GM19043 (cell line): Measurements from ENCODE around the gene RBM47.

Source experiments
- ATAC-seq: cut with Tn5 transposase; IDR thresholded peaks from one replicate; pipeline ENCODE4 v1.9.1; 2021; ENCODE audit warnings: low read depth; ENCODE audit not compliant: unreplicated experiment

The RBM47 gene

GRCh38 chr4:40594261-40595178 lies 35.1 kb downstream of the RBM47 start:
- ATAC-seq = no peak

- ATAC-seq = no peak
These were observed 37.6 kb downstream of the RBM47 start for GRCh38 chr4:40592034-40592433.

DNA sequence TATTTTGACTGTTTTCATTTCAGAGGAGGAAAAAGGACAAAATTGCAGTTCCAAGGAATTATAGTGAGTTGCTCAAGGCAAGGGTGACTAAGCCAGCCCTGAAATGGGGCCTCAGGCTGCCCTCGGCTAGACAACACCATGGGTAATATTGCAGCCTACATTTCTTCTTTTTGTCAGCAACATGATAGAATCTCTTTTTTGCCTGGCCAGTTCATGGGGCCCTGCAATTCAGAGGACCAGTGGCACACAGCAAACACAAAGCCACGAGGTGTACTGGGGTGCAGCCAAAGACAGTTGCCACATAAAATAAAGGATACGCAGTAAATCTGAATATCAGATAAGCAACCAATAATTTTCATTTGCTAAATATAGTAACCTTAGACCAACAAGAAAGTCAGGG lies 41.8 kb downstream of the RBM47 start:
- no peak for ATAC-seq

DNA sequence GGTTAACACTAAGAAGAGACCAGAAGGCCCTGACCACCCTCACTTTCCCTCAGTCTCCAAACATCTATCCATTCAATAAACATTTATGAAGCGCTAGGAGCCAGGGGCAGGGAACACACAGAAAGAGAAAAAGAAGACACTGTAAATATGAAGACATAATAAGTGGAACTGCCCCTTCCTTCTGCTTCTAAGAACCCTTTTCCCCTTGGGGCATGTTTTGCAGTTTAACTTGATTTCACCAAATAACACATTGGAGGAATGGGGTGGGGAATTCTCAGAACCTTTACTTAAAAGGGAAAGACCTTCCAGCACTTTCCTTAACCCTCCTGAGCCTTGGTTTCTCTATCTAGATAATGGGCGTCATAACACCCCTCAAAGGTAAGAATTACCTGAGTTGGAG lies 42.3 kb downstream of the RBM47 start:
- no peak for ATAC-seq

- no peak for ATAC-seq
These were observed 42.9 kb downstream of the RBM47 start for GRCh38 chr4:40586729-40587128.

GRCh38 chr4:40586034-40586433 lies 43.6 kb downstream of the RBM47 start:
- ATAC-seq = no peak

DNA sequence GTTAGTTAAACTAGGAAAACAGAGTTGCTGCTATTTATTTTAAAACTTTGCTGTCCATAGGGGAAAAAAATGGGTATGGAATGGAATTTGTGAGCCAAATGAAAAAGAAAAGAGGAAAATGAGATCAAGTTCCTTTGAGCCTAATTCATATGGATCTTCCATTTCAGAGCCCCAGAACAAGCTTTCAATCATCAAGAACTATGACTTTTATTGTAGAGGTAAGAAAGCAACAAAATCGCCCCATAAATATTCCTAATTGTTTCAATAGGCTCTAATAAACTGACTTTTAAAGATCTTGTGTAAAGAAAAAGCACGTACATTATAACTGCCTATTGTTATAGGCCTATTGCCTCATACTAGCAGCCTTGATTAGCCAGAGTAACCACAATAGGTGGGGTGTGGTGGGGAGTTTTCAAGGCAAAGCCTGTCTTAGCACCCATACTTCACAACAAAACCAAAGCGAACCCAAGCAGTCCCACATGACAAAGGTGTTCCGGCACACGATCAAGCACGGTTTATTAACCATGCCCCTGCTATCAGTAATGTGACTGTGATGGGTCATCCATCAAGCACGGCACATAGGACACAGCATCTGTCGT lies 44.4 kb downstream of the RBM47 start:
- no peak for ATAC-seq

DNA sequence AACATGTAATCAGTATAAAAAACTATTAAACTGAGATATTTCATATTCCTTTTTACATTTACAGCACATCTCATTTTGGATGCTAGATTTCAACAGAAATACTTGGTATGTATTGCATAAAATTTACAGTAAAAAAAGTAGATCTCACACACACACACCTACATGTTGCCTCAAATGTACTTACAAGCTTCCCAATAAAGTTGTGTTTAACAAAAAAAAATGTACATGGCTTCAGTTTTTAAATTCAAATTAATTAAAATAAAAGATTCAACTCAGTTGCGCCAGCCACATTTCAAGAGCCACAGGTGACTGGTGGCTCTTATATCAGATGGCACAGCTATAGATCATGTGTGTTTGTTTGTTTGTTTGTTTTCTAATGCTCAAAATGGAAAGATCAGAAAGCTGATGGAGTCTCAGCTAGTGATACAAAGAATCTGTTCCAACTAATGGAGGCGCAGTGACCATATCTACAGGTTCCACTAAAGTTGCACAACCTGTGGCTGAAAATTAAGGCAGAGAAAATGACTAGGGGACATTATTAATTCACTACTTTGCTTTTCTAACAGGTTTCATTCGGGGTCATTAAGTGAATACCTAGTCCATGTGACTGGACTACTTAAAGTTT lies 45.0 kb downstream of the RBM47 start:
- no peak for ATAC-seq

- ATAC-seq = no peak
These were observed 45.7 kb downstream of the RBM47 start for GRCh38 chr4:40583850-40584439.

- no peak for ATAC-seq
These were observed 47.3 kb downstream of the RBM47 start for GRCh38 chr4:40582413-40582812.

DNA sequence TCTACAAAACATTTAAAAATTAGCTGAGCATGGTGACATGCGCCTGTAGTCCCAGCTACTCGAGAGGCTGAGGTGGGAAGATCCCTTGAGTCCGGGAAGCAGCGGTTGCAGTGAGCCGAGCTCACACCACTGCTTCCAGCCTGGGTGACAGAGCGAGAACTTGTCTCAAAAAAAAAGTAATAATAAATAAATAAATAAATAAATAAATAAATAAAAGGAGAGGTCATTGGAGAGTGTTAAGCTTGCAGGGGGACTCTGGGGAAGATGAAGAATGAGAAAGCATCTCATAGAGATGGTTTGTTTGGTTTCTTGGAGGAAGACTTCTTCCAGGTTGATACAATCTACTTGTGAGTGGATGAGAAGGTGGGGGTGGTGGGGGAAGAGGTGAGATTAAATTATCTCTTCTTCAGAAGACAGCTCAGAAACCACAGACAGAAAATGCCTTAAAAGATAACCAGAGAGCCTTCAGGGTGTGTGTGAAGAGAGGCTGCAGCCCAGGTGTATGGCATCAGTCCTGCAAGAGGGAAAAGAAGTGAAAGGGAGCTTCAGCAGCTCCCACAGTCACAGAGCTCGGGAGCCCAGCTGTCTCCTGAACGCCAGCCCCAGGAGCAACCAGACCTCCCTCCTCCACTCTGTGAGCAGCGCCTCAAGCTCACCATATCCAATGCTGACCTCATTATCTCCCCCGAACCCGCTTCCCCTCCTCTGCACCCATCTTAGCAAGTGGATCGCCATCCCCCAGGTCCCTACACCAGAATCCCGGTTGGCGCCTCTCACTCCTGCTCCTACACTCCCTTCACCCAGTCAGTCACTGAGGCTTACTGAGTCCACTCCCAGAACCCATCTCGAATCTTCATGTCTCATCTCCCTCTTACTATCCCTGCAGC lies 48.2 kb downstream of the RBM47 start:
- ATAC-seq = no peak

- ATAC-seq = no peak
These were observed 49.7 kb downstream of the RBM47 start for GRCh38 chr4:40579983-40580382.

GRCh38 chr4:40577588-40578253 lies 51.9 kb downstream of the RBM47 start:
- no peak for ATAC-seq

GRCh38 chr4:40576651-40577480 lies 52.8 kb downstream of the RBM47 start:
- peak; percentile 53 for ATAC-seq

- ATAC-seq = no peak
These were observed 53.8 kb downstream of the RBM47 start for GRCh38 chr4:40575846-40576245.

GRCh38 chr4:40573593-40574311 lies 55.9 kb downstream of the RBM47 start:
- no peak for ATAC-seq

DNA sequence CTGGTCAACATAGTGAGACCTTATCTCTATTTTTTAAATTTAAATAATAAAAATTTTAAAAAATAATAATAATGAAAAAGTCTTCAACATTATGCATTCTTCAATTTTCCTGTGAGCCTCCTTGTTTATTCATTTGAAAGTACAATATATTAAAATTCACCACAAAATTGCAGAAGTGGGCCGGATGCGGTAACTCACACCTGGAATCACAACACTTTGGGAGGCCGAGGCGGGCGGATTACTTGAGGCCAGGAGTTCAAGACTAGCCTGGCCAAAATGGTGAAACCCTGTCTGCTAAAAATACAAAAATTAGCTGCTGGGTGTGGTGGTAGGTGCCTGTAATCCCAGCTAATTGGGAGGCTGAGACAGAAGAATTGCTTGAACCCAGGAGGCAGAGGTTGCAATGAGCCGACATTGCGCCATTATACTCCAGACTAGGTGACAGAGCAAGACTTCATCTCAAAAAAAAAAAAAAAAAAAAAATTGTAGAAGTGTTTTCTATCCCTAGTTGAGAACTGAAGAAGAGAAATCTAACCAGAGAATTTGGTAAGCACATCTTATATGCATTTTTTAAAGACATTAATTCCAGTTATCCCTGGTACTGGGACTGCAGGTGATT lies 56.9 kb downstream of the RBM47 start:
- ATAC-seq = no peak

- no peak for ATAC-seq
These were observed 58.5 kb downstream of the RBM47 start for GRCh38 chr4:40571208-40571607.
